ENCODE measurements around the gene CA10.

DNA sequence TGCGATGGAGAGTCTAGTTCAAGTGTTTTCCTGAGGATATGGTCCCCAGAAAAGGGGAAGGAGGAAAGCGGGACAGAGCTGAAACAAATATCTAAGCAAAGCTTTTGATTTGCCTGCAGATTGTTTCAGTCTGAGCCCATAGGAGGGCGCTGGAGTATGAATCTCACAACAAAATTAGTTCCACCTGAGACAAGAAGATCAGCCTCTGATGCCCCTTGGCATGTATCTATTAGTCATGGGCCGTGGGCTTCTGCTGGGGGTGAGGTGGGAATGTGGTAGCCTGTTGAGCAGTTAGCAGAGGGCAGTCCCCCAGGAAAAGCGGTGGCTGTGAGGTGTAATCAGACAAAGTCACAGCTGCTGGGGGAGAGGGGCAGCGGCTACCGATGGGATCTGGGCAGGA lies 446.9 kb downstream of the CA10 start:
- no peak for TF ChIP-seq ESRRG (CRISPR knock-in tag; IDR thresholded peaks at IDR 0.05)
- TF ChIP-seq, protein P1, sequence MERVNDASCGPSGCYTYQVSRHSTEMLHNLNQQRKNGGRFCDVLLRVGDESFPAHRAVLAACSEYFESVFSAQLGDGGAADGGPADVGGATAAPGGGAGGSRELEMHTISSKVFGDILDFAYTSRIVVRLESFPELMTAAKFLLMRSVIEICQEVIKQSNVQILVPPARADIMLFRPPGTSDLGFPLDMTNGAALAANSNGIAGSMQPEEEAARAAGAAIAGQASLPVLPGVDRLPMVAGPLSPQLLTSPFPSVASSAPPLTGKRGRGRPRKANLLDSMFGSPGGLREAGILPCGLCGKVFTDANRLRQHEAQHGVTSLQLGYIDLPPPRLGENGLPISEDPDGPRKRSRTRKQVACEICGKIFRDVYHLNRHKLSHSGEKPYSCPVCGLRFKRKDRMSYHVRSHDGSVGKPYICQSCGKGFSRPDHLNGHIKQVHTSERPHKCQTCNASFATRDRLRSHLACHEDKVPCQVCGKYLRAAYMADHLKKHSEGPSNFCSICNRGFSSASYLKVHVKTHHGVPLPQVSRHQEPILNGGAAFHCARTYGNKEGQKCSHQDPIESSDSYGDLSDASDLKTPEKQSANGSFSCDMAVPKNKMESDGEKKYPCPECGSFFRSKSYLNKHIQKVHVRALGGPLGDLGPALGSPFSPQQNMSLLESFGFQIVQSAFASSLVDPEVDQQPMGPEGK (CRISPR knock-in tag; IDR thresholded peaks at IDR 0.05; ENCODE audit: borderline replicate concordance) = no peak
- no peak for TF ChIP-seq TCF4 (CRISPR knock-in tag; IDR thresholded peaks at IDR 0.05; ENCODE audit: borderline replicate concordance)
- TF ChIP-seq ARNTL (CRISPR knock-in tag; IDR thresholded peaks at IDR 0.05; ENCODE audit: borderline replicate concordance, low read depth) = no peak
- TF ChIP-seq, protein P2, sequence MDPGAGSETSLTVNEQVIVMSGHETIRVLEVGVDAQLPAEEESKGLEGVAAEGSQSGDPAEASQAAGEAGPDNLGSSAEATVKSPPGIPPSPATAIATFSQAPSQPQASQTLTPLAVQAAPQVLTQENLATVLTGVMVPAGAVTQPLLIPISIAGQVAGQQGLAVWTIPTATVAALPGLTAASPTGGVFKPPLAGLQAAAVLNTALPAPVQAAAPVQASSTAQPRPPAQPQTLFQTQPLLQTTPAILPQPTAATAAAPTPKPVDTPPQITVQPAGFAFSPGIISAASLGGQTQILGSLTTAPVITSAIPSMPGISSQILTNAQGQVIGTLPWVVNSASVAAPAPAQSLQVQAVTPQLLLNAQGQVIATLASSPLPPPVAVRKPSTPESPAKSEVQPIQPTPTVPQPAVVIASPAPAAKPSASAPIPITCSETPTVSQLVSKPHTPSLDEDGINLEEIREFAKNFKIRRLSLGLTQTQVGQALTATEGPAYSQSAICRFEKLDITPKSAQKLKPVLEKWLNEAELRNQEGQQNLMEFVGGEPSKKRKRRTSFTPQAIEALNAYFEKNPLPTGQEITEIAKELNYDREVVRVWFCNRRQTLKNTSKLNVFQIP (CRISPR knock-in tag; IDR thresholded peaks at IDR 0.05; ENCODE audit: borderline replicate concordance, low read depth) = no peak
